Panc1 (cell line): Measurements from ENCODE around the gene SYNPR. TPM values are rescaled to one million over a fixed set of nuclear protein-coding genes. Genes with fewer than 3 reads are reported as not detected.

ENCODE experiments used
- ATAC-seq: fragments of 200-7000 bp; cut with Tn5 transposase; 2 replicates; pipeline ENCODE4 v1.9.1; 2020; ENCODE audit warnings: mild to moderate bottlenecking, moderate library complexity
- BruUV-seq: library from RNA; stranded (reverse); fragments of 400-500 nt; replicated peaks from 2 replicates; lab custom pipeline; 2021; lab: Mats Ljungman, UMichigan
- CTCF ChIA-PET: fragments of 300-600 bp; sonication (Branson Sonifier 250); formaldehyde crosslinking; loops from one replicate; lab custom pipeline; 2022; ENCODE audit warnings: antibody characterized with exemption; lab: Charles Lee
- POLR2A ChIA-PET: fragments of 300-600 bp; sonication (Branson Sonifier 250); formaldehyde crosslinking; loops from one replicate; lab custom pipeline; 2022; ENCODE audit warnings: antibody characterized with exemption; lab: Charles Lee
- DNase-seq: peaks from one replicate; pipeline ENCODE4 v3.0.0-alpha.2; 2010; ENCODE audit warnings: low read depth, low spot score
- H3K27ac ChIP-seq: 2 replicates; pipeline ENCODE4 v1.5.1; 2011; ENCODE audit warnings: mild to moderate bottlenecking, low read length, inconsistent platforms
- H3K27me3 ChIP-seq: fragments of 200-500 bp; sonication (Bioruptor generic); 2 replicates; pipeline ENCODE4 v1.6.0; 2014; ENCODE audit warnings: low read length, inconsistent platforms; ENCODE audit not compliant: control insufficient read depth, insufficient read depth
- H3K36me3 ChIP-seq: fragments of 200-500 bp; sonication (Bioruptor generic); 2 replicates; pipeline ENCODE4 v1.5.1; 2014; ENCODE audit warnings: inconsistent platforms, mild to moderate bottlenecking, low read length, moderate library complexity; ENCODE audit not compliant: control insufficient read depth, insufficient read depth
- H3K4me1 ChIP-seq: 2 replicates; pipeline ENCODE4 v1.5.1; 2011; ENCODE audit warnings: inconsistent platforms, mild to moderate bottlenecking, low read length, moderate library complexity; ENCODE audit not compliant: control insufficient read depth, insufficient read depth
- H3K4me3 ChIP-seq, 2 experiments: 2 replicates each; pipeline ENCODE4 v1.5.1; 2011 to 2012; ENCODE audit warnings: low read depth in 2 of 2, low read length in 2 of 2, mild to moderate bottlenecking in 2 of 2, inconsistent platforms in 1 of 2, moderate library complexity in 1 of 2
- H3K9me3 ChIP-seq: fragments of 200-500 bp; sonication (Bioruptor generic); 2 replicates; pipeline ENCODE4 v1.5.1; 2014; ENCODE audit warnings: low read depth, mild to moderate bottlenecking, inconsistent platforms, low read length, moderate library complexity; ENCODE audit not compliant: control insufficient read depth, insufficient read depth
- POLR2AphosphoS5 ChIP-seq: IDR thresholded peaks from 2 replicates; pipeline ENCODE4 v1.6.1; 2012; ENCODE audit warnings: mild to moderate bottlenecking, low read depth, low read length, moderate library complexity
- REST ChIP-seq, 2 experiments: IDR thresholded peaks; 2 replicates each; pipeline ENCODE4 v1.6.1; 2011 to 2012; ENCODE audit warnings: low read depth in 2 of 2, control low read depth in 1 of 2, low read length in 1 of 2, mild to moderate bottlenecking in 1 of 2, moderate library complexity in 1 of 2; ENCODE audit not compliant: insufficient read depth in 1 of 2
- SIN3A ChIP-seq: IDR thresholded peaks from 2 replicates; pipeline ENCODE4 v1.6.1; 2012; ENCODE audit warnings: low read depth, mild to moderate bottlenecking, low read length, moderate library complexity, borderline replicate concordance; ENCODE audit not compliant: insufficient read depth
- TCF7L2 ChIP-seq: IDR thresholded peaks from 2 replicates; pipeline ENCODE4 v1.6.1; 2011; ENCODE audit warnings: mild to moderate bottlenecking, low read depth, low read length, inconsistent platforms
- in situ Hi-C: cut with HindIII; loops from 2 replicates; pipeline ENCODE4 v1.10.0; 2016; ENCODE audit warnings: low sequenced_read_pairs, low pct_unique_long_range_greater_than_20kb
- intact Hi-C: fragments of 100-400 bp; cut with micrococcal nuclease; formaldehyde crosslinking; loops from one replicate; pipeline ENCODE4 v1.10.0; 2022; ENCODE audit not compliant: unreplicated experiment
- total RNA-seq: library from RNA; stranded (reverse); gene quantifications from one replicate; pipeline ENCODE4 v1.2.1, GENCODE V29; 2021; ENCODE audit not compliant: unreplicated experiment
- TF ChIP-seq, protein P1 (sequence below): fragments of 450-650 bp; IDR thresholded peaks from 2 replicates; pipeline ENCODE4 v1.5.1; 2017; ENCODE audit warnings: mild to moderate bottlenecking

SYNPR gene
- total RNA-seq, 1 experiment from 2014 or later = not detected

GRCh38 chr3:63331520-63331919 is 53.4 kb downstream of the SYNPR start:
- H3K27ac ChIP-seq = no peak overlapping the region
- DNase-seq (no peak), ATAC-seq (no peak)
- ChIA-PET POLR2A (no interaction called here), CTCF (no interaction called here)
- no peaks in the 10 kb centered on the region for H3K27me3 ChIP-seq
- no TSS peak for BruUV-seq
- H3K4me3 ChIP-seq = no peak overlapping the region
- no peak for TF ChIP-seq REST (IDR thresholded peaks at IDR 0.05; ENCODE audit: insufficient read depth in 1 of 2, low read depth in 2 of 2, low read length in 1 of 2)
- TF ChIP-seq SIN3A = no peak
- TF ChIP-seq, protein P1, sequence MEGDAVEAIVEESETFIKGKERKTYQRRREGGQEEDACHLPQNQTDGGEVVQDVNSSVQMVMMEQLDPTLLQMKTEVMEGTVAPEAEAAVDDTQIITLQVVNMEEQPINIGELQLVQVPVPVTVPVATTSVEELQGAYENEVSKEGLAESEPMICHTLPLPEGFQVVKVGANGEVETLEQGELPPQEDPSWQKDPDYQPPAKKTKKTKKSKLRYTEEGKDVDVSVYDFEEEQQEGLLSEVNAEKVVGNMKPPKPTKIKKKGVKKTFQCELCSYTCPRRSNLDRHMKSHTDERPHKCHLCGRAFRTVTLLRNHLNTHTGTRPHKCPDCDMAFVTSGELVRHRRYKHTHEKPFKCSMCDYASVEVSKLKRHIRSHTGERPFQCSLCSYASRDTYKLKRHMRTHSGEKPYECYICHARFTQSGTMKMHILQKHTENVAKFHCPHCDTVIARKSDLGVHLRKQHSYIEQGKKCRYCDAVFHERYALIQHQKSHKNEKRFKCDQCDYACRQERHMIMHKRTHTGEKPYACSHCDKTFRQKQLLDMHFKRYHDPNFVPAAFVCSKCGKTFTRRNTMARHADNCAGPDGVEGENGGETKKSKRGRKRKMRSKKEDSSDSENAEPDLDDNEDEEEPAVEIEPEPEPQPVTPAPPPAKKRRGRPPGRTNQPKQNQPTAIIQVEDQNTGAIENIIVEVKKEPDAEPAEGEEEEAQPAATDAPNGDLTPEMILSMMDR = no peak
- TF ChIP-seq TCF7L2 = no peak
- no peak for TF ChIP-seq POLR2AphosphoS5
- intact Hi-C loops = no loop called here
- no peaks in the 10 kb centered on the region for H3K4me1 ChIP-seq
- in situ Hi-C loops = no loop called here
- H3K36me3 ChIP-seq = no peaks in the 10 kb centered on the region
- no peaks in the 10 kb centered on the region for H3K9me3 ChIP-seq

DNA sequence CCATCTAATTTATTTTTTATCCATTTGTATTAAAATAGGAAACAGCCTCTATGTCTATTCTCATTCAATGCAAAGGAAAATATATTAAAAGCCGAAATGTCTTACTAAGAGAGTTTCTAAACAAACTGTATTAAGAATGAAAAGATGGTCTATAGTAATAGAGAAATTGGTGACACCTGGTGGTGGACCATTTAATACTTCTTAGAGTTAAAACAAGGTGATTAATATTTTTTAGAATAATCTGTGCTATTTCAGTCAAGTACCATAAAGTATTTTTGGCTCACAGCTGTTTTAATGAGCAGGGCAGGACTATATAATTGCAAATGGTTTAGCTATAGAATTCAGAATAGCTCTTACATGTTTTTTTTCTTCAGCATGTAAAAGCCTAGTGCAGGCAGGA is 55.7 kb downstream of the SYNPR start:
- no TSS peak for BruUV-seq
- intact Hi-C loops (no loop called here), in situ Hi-C loops (no loop called here)
- POLR2A ChIA-PET = no interaction called here
- no peaks in the 10 kb centered on the region for H3K9me3 ChIP-seq
- H3K4me1 ChIP-seq = no peaks in the 10 kb centered on the region
- no peaks in the 10 kb centered on the region for H3K27me3 ChIP-seq
- DNase-seq (no peak), ATAC-seq (no peak)
- CTCF ChIA-PET = interaction anchor here (0.7 kb wide), 1 partner anchor 898 kb away, joined by 3 read pairs; no protein-coding TSS in a partner anchor
- H3K36me3 ChIP-seq = no peaks in the 10 kb centered on the region
- no peak for TF ChIP-seq SIN3A
- no peak for TF ChIP-seq POLR2AphosphoS5
- TF ChIP-seq, protein P1 = peak; percentile 20; the same call in 1 of the 2 replicates
- no peak overlapping the region for H3K27ac ChIP-seq
- no peak overlapping the region for H3K4me3 ChIP-seq

DNA sequence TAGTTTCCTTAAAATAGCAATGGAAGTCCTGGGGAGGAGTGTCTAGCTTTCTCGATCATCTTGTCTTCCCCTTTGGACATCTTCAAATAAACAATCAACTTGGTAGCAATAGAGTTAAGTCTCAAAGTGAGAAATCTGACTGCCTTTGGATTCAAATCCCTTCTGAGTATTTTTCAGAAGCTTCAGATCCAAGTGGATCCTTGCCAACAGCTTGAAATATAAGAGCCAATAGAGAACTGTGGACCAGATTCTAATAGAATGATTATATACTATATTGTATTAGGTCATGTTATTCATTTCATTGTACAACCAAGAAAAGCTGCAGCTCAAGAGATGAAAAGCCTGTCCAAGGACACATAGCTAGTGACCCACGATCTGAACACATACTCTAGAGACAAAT is 60.2 kb downstream of the SYNPR start:
- Histone ChIP-seq H3K4me1 (no peaks in the 10 kb centered on the region), H3K9me3 (no peaks in the 10 kb centered on the region), H3K27ac (no peak overlapping the region), H3K4me3 (no peak overlapping the region), H3K27me3 (no peaks in the 10 kb centered on the region), H3K36me3 (no peaks in the 10 kb centered on the region)
- ChIA-PET POLR2A (no interaction called here), CTCF (no interaction called here)
- ATAC-seq = no peak
- TF ChIP-seq SIN3A (no peak), REST (IDR thresholded peaks at IDR 0.05; ENCODE audit: insufficient read depth in 1 of 2, low read depth in 2 of 2, low read length in 1 of 2) (no peak)
- TF ChIP-seq, protein P1 = no peak
- in situ Hi-C loops (no loop called here), intact Hi-C loops (no loop called here)
- no peak for DNase-seq
- no TSS peak for BruUV-seq
